Measurements from ENCODE around the gene HIVEP2.

HIVEP2 gene

DNA sequence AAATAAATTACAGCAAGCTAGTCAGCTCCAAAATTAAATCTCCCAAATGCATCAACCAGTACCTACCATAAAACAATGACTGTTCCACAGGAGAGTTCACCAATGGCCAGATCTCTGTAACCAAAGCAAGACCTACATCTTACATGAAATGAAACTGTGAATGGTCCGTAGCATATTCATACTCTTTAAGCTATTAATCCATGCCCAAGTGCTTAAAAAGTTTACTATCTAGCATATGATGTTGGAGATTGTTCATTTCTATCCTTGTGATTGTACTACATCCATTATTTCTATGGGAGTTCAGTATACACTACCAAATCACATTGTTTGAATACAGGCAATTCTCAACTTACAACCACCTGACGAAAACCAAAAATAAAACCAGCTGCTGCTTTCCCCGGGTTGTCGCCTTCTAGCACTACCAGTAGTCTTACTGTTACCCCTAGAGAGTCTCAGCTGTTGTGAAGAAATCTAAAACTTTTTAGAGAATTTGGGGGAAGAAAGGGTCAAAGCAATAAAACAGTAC, 38.0 kb downstream of the HIVEP2 start:
- DNase-seq (ENCODE audit: insufficient read length, low spot score) (no peak), FAIRE-seq (peak; percentile 93)
- TF ChIP-seq TAF1 (IDR thresholded peaks at IDR 0.05; ENCODE audit: low read depth, low read length) (no peak), POU2F2 (IDR thresholded peaks at IDR 0.05; ENCODE audit: low read depth, low read length) (no peak), POLR2A (IDR thresholded peaks at IDR 0.05; ENCODE audit: low read depth, low read length) (no peak), SPI1 (IDR thresholded peaks at IDR 0.05; ENCODE audit: low read depth, low read length) (no peak), PAX5 (IDR thresholded peaks at IDR 0.05; ENCODE audit: insufficient read depth, low read length, severe bottlenecking) (no peak), POLR2AphosphoS5 (IDR thresholded peaks at IDR 0.05; ENCODE audit: low read depth, low read length) (no peak)

DNA sequence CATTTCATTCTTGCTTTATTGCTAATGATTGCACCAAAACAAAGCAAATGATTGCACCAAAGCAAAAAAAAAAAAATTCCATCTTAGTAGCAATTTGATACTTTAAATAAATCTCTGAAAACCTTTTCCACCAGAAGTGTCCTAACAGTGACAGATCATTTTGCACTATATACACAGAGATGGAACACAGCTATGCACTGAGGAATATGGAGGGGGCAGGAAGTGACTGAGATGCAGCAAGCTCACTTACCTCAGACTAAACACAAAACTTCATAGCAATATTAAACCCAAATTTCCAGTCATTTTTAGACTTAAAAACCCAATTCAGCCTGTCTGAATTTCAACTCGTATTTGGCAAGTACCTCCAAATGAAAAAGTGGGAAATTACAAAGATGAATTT, 41.2 kb downstream of the HIVEP2 start:
- FAIRE-seq: peak; percentile 64
- no peak for DNase-seq (ENCODE audit: insufficient read length, low spot score)
- TF ChIP-seq POLR2AphosphoS5 (IDR thresholded peaks at IDR 0.05; ENCODE audit: low read depth, low read length) (no peak), SPI1 (IDR thresholded peaks at IDR 0.05; ENCODE audit: low read depth, low read length) (peak; percentile 9; the same call in 1 of the 2 replicates), POU2F2 (IDR thresholded peaks at IDR 0.05; ENCODE audit: low read depth, low read length) (no peak)

- no peak for DNase-seq (ENCODE audit: insufficient read length, low spot score)
- TF ChIP-seq POLR2A (IDR thresholded peaks at IDR 0.05; ENCODE audit: low read depth, low read length) (peak; percentile 53; the same call in 1 of the 2 replicates), SPI1 (IDR thresholded peaks at IDR 0.05; ENCODE audit: low read depth, low read length) (no peak), POU2F2 (IDR thresholded peaks at IDR 0.05; ENCODE audit: low read depth, low read length) (0 out of 2 replicates have a peak, but pooled peaks have one; percentile 27), TAF1 (IDR thresholded peaks at IDR 0.05; ENCODE audit: low read depth, low read length) (no peak), POLR2AphosphoS5 (IDR thresholded peaks at IDR 0.05; ENCODE audit: low read depth, low read length) (no peak), PAX5 (IDR thresholded peaks at IDR 0.05; ENCODE audit: insufficient read depth, low read length, severe bottlenecking) (no peak)
- FAIRE-seq: peak; percentile 94
Measured at GRCh38 chr6:142902636-142903053, 42.3 kb downstream of the HIVEP2 start.

DNA sequence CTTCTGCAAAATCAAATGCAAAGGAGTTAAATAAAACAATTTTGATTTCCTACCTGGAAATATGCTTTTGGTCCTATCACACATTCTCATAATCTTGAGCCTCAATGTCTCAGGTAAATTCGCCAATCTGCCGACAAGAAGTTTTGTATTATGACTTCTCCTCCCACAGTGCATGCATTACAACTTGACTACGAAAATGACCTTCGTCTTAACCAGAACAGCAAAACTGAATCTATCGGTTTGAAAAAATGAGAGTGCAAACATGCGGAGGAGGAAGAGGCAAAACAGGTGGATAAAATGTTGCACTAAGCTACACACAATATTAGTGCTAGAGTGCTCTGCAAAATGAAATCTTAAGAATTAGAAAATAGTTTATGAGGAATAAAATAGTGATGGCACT, 43.4 kb downstream of the HIVEP2 start:
- no peak for DNase-seq (ENCODE audit: insufficient read length, low spot score)
- peak; percentile 60 for FAIRE-seq
- TF ChIP-seq POU2F2 (IDR thresholded peaks at IDR 0.05; ENCODE audit: low read depth, low read length) (no peak), SPI1 (IDR thresholded peaks at IDR 0.05; ENCODE audit: low read depth, low read length) (no peak), TAF1 (IDR thresholded peaks at IDR 0.05; ENCODE audit: low read depth, low read length) (no peak), POLR2AphosphoS5 (IDR thresholded peaks at IDR 0.05; ENCODE audit: low read depth, low read length) (no peak), PAX5 (IDR thresholded peaks at IDR 0.05; ENCODE audit: insufficient read depth, low read length, severe bottlenecking) (no peak), POLR2A (IDR thresholded peaks at IDR 0.05; ENCODE audit: low read depth, low read length) (no peak)

DNA sequence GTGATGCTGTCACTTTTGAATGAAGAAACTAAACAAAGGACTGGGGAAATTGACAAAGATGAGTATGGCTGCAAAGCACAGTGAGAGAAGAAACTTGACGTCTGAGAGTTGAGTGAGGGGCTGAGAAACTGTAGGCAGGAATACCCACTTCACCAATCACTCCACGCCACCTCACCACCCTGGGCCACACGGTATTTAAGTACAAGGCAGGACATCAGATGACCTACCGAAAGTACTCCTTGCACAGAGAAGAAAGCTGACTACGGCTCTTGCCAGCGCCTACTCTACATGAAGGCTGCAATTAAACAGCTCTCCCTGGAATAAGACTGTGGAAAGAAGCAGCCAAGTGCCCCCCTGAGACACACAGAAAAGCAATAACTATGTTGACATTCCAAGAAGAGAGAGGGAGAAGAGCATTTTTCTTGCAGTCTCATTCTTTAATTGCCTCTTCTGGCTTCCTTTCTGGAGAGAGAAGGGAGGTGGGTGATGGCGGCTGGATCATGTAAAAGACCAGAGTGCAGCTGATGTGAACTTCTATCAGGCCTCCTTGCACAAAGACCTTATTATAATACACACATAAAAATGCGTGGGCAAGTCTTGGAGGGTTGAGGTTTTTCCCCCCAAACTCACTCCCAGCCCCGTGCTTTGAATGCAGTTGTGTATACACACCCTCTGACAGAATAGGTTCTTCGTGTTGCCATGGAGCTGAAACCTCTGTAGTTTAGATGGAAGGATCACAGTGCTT, 44.6 kb downstream of the HIVEP2 start:
- no peak for TF ChIP-seq SPI1 (IDR thresholded peaks at IDR 0.05; ENCODE audit: low read depth, low read length)
- TF ChIP-seq TAF1 (IDR thresholded peaks at IDR 0.05; ENCODE audit: low read depth, low read length): no peak
- TF ChIP-seq POU2F2 (IDR thresholded peaks at IDR 0.05; ENCODE audit: low read depth, low read length): no peak
- TF ChIP-seq POLR2A (IDR thresholded peaks at IDR 0.05; ENCODE audit: low read depth, low read length): no peak
- TF ChIP-seq POLR2AphosphoS5 (IDR thresholded peaks at IDR 0.05; ENCODE audit: low read depth, low read length): no peak
- TF ChIP-seq PAX5 (IDR thresholded peaks at IDR 0.05; ENCODE audit: insufficient read depth, low read length, severe bottlenecking): no peak
- DNase-seq (ENCODE audit: insufficient read length, low spot score) (no peak), FAIRE-seq (no peak)

- FAIRE-seq (no peak), DNase-seq (ENCODE audit: insufficient read length, low spot score) (no peak)
- TF ChIP-seq SPI1 (IDR thresholded peaks at IDR 0.05; ENCODE audit: low read depth, low read length): no peak
- TF ChIP-seq POLR2AphosphoS5 (IDR thresholded peaks at IDR 0.05; ENCODE audit: low read depth, low read length): no peak
- TF ChIP-seq TAF1 (IDR thresholded peaks at IDR 0.05; ENCODE audit: low read depth, low read length): no peak
- no peak for TF ChIP-seq POLR2A (IDR thresholded peaks at IDR 0.05; ENCODE audit: low read depth, low read length)
- TF ChIP-seq PAX5 (IDR thresholded peaks at IDR 0.05; ENCODE audit: insufficient read depth, low read length, severe bottlenecking): no peak
- no peak for TF ChIP-seq POU2F2 (IDR thresholded peaks at IDR 0.05; ENCODE audit: low read depth, low read length)
Measured at GRCh38 chr6:142898927-142899895, 45.8 kb downstream of the HIVEP2 start.

DNA sequence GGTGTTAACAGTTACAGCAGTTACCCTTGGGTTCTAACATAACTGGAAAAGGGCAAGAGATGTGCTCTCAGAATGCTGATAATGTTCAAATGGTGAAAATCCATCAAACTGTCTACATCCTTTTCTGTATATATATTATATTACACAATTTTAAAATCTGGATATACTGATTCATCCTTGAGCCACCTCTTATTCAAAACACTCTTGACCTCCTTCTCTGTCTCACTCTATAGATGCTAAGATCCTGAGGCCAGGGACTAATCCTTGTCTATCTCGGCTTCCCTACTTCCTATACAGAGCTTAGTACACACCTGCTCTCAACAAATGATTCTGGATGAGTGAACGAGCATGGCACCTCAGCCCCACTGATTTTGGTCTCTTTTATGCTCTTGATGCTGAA, 47.3 kb downstream of the HIVEP2 start:
- TF ChIP-seq POU2F2 (IDR thresholded peaks at IDR 0.05; ENCODE audit: low read depth, low read length) (no peak), POLR2AphosphoS5 (IDR thresholded peaks at IDR 0.05; ENCODE audit: low read depth, low read length) (no peak), SPI1 (IDR thresholded peaks at IDR 0.05; ENCODE audit: low read depth, low read length) (no peak), PAX5 (IDR thresholded peaks at IDR 0.05; ENCODE audit: insufficient read depth, low read length, severe bottlenecking) (no peak), POLR2A (IDR thresholded peaks at IDR 0.05; ENCODE audit: low read depth, low read length) (no peak), TAF1 (IDR thresholded peaks at IDR 0.05; ENCODE audit: low read depth, low read length) (no peak)
- DNase-seq (ENCODE audit: insufficient read length, low spot score): no peak
- no peak for FAIRE-seq

- TF ChIP-seq SPI1 (IDR thresholded peaks at IDR 0.05; ENCODE audit: low read depth, low read length) (no peak), PAX5 (IDR thresholded peaks at IDR 0.05; ENCODE audit: insufficient read depth, low read length, severe bottlenecking) (no peak), POLR2A (IDR thresholded peaks at IDR 0.05; ENCODE audit: low read depth, low read length) (no peak), POU2F2 (IDR thresholded peaks at IDR 0.05; ENCODE audit: low read depth, low read length) (no peak), POLR2AphosphoS5 (IDR thresholded peaks at IDR 0.05; ENCODE audit: low read depth, low read length) (no peak), TAF1 (IDR thresholded peaks at IDR 0.05; ENCODE audit: low read depth, low read length) (no peak)
- DNase-seq (ENCODE audit: insufficient read length, low spot score) (no peak), FAIRE-seq (no peak)
Measured at GRCh38 chr6:142896732-142897131, 48.2 kb downstream of the HIVEP2 start.

- DNase-seq (ENCODE audit: insufficient read length, low spot score) (no peak), FAIRE-seq (no peak)
Measured at GRCh38 chr6:142893088-142893487, 51.9 kb downstream of the HIVEP2 start.

More at GRCh38 chr6:142893088-142893487, 51.9 kb downstream of the HIVEP2 start:
- no peak for TF ChIP-seq TAF1 (IDR thresholded peaks at IDR 0.05; ENCODE audit: low read depth, low read length)
- TF ChIP-seq PAX5 (IDR thresholded peaks at IDR 0.05; ENCODE audit: insufficient read depth, low read length, severe bottlenecking): no peak
- TF ChIP-seq POLR2A (IDR thresholded peaks at IDR 0.05; ENCODE audit: low read depth, low read length): no peak
- no peak for TF ChIP-seq SPI1 (IDR thresholded peaks at IDR 0.05; ENCODE audit: low read depth, low read length)
- no peak for TF ChIP-seq POLR2AphosphoS5 (IDR thresholded peaks at IDR 0.05; ENCODE audit: low read depth, low read length)
- no peak for TF ChIP-seq POU2F2 (IDR thresholded peaks at IDR 0.05; ENCODE audit: low read depth, low read length)

All from GM12891 (cell line).